ENCODE data around the gene KRTAP7-1. TPM values are rescaled to one million over a fixed set of nuclear protein-coding genes. Genes with fewer than 3 reads are reported as not detected.

Gene KRTAP7-1
- total and polyA plus RNA-seq, 9 of the 15 experiments (the other 6 are each of a cell fraction or from before 2014, with no cell fraction given), result not detected

- TF ChIP-seq, protein P1, sequence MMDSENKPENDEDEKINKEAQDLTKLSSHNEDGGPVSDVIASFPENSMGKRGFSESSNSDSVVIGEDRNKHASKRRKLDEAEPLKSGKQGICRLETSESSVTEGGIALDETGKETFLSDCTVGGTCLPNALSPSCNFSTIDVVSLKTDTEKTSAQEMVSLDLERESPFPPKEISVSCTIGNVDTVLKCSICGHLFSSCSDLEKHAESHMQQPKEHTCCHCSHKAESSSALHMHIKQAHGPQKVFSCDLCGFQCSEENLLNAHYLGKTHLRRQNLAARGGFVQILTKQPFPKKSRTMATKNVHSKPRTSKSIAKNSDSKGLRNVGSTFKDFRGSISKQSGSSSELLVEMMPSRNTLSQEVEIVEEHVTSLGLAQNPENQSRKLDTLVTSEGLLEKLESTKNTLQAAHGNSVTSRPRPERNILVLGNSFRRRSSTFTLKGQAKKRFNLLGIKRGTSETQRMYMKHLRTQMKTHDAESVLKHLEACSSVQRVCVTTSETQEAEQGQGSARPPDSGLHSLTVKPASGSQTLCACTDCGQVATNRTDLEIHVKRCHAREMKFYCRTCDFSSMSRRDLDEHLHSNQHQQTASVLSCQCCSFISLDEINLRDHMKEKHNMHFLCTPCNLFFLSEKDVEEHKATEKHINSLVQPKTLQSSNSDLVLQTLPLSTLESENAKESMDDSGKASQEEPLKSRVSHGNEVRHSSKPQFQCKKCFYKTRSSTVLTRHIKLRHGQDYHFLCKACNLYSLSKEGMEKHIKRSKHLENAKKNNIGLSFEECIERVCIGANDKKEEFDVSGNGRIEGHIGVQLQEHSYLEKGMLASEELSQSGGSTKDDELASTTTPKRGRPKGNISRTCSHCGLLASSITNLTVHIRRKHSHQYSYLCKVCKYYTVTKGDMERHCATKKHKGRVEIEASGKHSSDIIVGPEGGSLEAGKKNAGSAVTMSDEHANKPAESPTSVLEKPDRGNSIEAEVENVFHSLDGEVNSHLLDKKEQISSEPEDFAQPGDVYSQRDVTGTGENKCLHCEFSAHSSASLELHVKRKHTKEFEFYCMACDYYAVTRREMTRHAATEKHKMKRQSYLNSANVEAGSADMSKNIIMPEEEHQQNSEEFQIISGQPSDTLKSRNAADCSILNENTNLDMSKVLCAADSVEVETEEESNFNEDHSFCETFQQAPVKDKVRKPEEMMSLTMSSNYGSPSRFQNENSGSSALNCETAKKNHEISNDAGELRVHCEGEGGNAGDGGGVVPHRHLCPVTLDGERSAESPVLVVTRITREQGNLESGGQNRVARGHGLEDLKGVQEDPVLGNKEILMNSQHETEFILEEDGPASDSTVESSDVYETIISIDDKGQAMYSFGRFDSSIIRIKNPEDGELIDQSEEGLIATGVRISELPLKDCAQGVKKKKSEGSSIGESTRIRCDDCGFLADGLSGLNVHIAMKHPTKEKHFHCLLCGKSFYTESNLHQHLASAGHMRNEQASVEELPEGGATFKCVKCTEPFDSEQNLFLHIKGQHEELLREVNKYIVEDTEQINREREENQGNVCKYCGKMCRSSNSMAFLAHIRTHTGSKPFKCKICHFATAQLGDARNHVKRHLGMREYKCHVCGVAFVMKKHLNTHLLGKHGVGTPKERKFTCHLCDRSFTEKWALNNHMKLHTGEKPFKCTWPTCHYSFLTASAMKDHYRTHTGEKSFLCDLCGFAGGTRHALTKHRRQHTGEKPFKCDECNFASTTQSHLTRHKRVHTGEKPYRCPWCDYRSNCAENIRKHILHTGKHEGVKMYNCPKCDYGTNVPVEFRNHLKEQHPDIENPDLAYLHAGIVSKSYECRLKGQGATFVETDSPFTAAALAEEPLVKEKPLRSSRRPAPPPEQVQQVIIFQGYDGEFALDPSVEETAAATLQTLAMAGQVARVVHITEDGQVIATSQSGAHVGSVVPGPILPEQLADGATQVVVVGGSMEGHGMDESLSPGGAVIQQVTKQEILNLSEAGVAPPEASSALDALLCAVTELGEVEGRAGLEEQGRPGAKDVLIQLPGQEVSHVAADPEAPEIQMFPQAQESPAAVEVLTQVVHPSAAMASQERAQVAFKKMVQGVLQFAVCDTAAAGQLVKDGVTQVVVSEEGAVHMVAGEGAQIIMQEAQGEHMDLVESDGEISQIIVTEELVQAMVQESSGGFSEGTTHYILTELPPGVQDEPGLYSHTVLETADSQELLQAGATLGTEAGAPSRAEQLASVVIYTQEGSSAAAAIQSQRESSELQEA (IDR thresholded peaks at IDR 0.05; ENCODE audit: low read depth), result no peak
- TF ChIP-seq, protein P2, sequence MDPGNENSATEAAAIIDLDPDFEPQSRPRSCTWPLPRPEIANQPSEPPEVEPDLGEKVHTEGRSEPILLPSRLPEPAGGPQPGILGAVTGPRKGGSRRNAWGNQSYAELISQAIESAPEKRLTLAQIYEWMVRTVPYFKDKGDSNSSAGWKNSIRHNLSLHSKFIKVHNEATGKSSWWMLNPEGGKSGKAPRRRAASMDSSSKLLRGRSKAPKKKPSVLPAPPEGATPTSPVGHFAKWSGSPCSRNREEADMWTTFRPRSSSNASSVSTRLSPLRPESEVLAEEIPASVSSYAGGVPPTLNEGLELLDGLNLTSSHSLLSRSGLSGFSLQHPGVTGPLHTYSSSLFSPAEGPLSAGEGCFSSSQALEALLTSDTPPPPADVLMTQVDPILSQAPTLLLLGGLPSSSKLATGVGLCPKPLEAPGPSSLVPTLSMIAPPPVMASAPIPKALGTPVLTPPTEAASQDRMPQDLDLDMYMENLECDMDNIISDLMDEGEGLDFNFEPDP (CRISPR knock-in tag; IDR thresholded peaks at IDR 0.05), result no peak
- TF ChIP-seq JUND (IDR thresholded peaks at IDR 0.05; ENCODE audit: borderline replicate concordance, low read depth, low read length) (0 out of 2 replicates have a peak, but pooled peaks have one; percentile 21), JUND (tag; IDR thresholded peaks at IDR 0.05; ENCODE audit: borderline replicate concordance, low read depth, low read length) (no peak), MNT (conservative IDR thresholded peaks at IDR 0.05) (no peak), MCM7 (IDR thresholded peaks at IDR 0.05) (no peak), NR3C1 (CRISPR knock-in tag; IDR thresholded peaks at IDR 0.05) (no peak), SMC3 (conservative IDR thresholded peaks at IDR 0.05; ENCODE audit: insufficient read depth, low read depth, low read length) (peak; percentile 51), CBX3 (IDR thresholded peaks at IDR 0.05; ENCODE audit: borderline replicate concordance in 1 of 2, low read length in 2 of 2) (0 out of 3 replicates have a peak, but pooled peaks of 1 of the 2 experiments have one; percentile 38), CBX5 (IDR thresholded peaks at IDR 0.05; ENCODE audit: borderline replicate concordance, low read depth) (0 out of 2 replicates have a peak, but pooled peaks have one; percentile 41), CBX1 (IDR thresholded peaks at IDR 0.05; ENCODE audit: low read depth) (peak; percentile 43; the same call in 1 of the 2 replicates)
These were observed 1.7 kb upstream of the KRTAP7-1 start (continued) for GRCh38 chr21:30831194-30831765.

Data from K562 (cell line).